ENCODE measurements around the gene DCXR. TPM values are rescaled to one million over a fixed set of nuclear protein-coding genes. Genes with fewer than 3 reads are reported as not detected.

DCXR gene
- total and polyA plus RNA-seq, 8 donors, result 34.8 to 108 (median 60.0) TPM

DNA sequence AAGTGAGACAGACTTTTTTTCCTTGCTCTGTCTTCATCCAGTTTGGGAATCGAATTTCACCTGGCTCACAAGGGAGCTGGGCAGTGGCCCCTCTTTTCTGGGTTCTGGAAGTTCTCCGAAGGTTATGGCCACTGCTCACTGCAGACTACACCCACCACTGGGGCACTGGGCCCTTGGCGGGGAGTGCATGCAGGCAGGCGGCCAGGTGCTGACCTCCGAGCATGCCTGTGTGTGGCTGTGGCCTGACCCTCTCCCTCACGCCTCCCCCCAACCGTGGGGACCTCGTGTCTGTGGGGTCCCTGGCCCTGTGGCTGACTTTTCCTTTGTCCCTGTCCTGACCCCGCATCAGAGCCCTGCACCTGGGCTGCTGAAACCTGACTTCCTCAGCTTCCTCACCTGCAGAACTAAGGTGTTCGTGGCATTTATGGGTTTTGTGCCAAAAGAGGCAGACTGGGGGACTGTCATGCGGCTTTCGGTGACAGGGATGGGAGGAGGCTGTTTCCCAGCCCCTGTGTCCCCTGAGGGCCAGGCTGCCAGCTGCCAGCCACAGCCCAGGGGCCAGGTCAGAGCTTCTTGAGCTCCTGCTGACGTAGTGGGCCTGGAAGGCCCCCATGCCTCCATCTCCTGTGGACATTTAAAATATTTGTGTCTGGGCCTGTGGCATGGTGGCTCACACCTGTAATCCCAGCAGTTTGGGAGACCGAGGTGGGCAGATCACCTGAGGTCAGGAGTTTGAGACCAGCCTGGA lies 38.6 kb downstream of the DCXR start:
- Histone ChIP-seq H3K27me3 (no peaks in the 10 kb centered on the region), H3K4me1 (no peaks in the 10 kb centered on the region), H3K9me3 (no peaks in the 10 kb centered on the region), H3K36me3 (no peaks in the 10 kb centered on the region), H3K27ac (no peak overlapping the region), H3K4me3 (no peak overlapping the region)
- TF ChIP-seq, protein P1, sequence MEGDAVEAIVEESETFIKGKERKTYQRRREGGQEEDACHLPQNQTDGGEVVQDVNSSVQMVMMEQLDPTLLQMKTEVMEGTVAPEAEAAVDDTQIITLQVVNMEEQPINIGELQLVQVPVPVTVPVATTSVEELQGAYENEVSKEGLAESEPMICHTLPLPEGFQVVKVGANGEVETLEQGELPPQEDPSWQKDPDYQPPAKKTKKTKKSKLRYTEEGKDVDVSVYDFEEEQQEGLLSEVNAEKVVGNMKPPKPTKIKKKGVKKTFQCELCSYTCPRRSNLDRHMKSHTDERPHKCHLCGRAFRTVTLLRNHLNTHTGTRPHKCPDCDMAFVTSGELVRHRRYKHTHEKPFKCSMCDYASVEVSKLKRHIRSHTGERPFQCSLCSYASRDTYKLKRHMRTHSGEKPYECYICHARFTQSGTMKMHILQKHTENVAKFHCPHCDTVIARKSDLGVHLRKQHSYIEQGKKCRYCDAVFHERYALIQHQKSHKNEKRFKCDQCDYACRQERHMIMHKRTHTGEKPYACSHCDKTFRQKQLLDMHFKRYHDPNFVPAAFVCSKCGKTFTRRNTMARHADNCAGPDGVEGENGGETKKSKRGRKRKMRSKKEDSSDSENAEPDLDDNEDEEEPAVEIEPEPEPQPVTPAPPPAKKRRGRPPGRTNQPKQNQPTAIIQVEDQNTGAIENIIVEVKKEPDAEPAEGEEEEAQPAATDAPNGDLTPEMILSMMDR (IDR thresholded peaks at IDR 0.05), result no peak
- no peak for FAIRE-seq
- no peak for ATAC-seq
- no peak for DNase-seq
- WGBS, 2 donors, result 89 to 94% methylated on average over 14 of the region's 14 CpGs
- intact Hi-C loops (cut with DNase I), result no loop called here

DNA sequence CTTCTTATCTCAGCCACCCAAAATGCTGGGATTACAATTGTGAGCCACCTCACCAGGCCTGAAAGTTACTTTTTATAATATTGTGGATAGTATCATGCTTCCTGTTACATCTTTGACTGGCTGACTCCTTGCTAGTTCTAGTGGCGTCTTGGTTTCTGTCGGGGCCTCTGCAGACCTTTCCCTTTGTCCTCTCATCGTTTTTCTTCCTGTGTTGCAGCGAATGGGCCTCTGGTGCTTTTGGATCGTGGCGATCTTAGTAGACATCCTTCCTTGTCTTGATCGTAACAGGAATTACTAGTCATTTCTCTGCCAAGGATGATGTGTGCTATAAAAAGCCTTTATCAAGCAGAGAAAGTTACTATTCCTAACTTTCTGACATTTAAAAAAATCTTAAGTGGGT lies 39.3 kb downstream of the DCXR start:
- Histone ChIP-seq H3K4me3 (no peak overlapping the region), H3K27me3 (no peaks in the 10 kb centered on the region), H3K36me3 (no peaks in the 10 kb centered on the region), H3K9me3 (no peaks in the 10 kb centered on the region), H3K4me1 (no peaks in the 10 kb centered on the region), H3K27ac (no peak overlapping the region)
- 92 to 95% methylated on average over 7 of the region's 7 CpGs for WGBS, 2 donors
- FAIRE-seq (no peak), ATAC-seq (no peak), DNase-seq (no peak)
- TF ChIP-seq, protein P1 (IDR thresholded peaks at IDR 0.05), result no peak
- intact Hi-C loops (cut with DNase I), result no loop called here

DNA sequence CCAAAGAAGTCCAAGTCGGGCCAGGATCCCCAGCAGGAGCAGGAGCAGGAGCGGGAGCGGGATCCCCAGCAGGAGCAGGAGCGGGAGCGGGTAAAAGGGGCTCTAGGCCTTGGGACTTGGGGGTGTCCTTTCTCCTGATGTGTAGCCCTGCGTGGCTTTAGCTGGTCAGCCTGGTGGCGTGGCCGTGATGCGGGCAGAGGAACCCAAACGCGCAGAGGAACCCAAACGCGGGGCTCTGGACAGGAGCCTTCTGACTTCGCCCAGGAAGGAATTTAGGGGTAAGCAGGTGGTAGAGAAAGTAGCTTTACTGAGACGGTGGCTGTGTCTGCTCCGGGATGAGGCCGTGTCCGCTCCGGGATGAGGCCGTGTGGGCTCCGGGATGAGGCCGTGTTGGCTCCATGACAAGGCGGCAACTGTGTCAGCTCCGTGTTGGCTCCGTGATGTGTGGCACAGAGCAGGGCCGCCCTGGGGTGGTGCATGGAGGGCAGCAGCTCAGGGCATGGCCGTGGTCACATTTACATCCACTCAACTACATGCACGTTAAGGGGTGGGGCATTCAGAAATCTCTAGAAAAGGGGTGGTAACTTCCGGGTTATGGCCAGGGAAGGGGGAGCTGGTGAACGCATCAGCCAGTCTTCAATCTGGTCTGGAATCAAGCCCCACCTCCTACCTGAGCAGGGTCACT lies 40.6 kb downstream of the DCXR start:
- no peak for ATAC-seq
- no peak overlapping the region for H3K27ac ChIP-seq
- H3K36me3 ChIP-seq, result no peaks in the 10 kb centered on the region
- 94 to 95% methylated on average over 30 of the region's 30 CpGs for WGBS, 2 donors
- peak in 1 of 6 donors; percentile 24 for DNase-seq
- H3K4me3 ChIP-seq, result no peak overlapping the region
- peaks cover 6 to 10% (median 8%) of the 10 kb centered on the region in 3 donors for H3K4me1 ChIP-seq
- intact Hi-C loops (cut with DNase I), result no loop called here
- no peaks in the 10 kb centered on the region for H3K27me3 ChIP-seq
- no peaks in the 10 kb centered on the region for H3K9me3 ChIP-seq
- TF ChIP-seq, protein P1 (IDR thresholded peaks at IDR 0.05), result no peak
- no peak for FAIRE-seq

DNA sequence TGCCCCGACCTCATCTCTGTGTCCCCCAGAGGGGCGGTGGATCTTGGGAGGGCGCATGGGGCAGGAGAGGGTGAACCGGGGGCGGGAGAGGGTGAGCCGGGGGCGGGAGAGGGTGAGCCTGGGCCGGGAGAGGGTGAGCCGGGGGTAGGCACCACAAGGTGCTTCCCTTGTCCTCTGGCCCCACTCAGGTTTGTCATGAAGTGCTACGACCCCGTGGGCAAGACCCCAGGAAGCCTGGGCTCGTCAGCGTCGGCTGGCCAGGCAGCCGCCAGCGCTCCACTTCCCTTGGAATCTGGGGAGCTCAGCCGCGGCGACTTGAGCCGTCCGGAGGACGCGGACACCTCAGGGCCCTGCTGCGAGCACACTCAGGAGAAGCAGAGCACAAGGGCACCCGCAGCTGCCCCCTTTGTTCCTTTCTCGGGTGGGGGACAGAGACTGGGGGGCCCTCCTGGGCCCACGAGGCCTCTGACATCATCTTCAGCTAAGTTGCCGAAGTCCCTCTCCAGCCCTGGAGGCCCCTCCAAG lies 41.2 kb downstream of the DCXR start:
- Histone ChIP-seq H3K4me3 (no peak overlapping the region), H3K9me3 (no peaks in the 10 kb centered on the region), H3K36me3 (no peaks in the 10 kb centered on the region), H3K27me3 (no peaks in the 10 kb centered on the region), H3K4me1 (peaks cover 8 to 13% (median 13%) of the 10 kb centered on the region in 3 donors), H3K27ac (no peak overlapping the region)
- intact Hi-C loops (cut with DNase I), result no loop called here
- TF ChIP-seq, protein P1 (IDR thresholded peaks at IDR 0.05), result no peak
- ATAC-seq, result no peak
- no peak for FAIRE-seq
- DNase-seq, result peak in 1 of 6 donors; percentile 19
- 90% methylated on average over 26 to 28 of the region's 28 CpGs for WGBS, 2 donors
